Fibroblast of lung (primary cell): ENCODE measurements around the gene RTP1.

Experiments
- CTCF ChIP-seq, 2 donors: IDR thresholded peaks in 1 of 2; conservative IDR thresholded peaks in 1 of 2; 1 replicate in 1 of 2; 2 replicates in 1 of 2; pipeline ENCODE4 v1.5.1; 2011 to 2012; ENCODE audit warnings: low read length in 2 of 2, control low read depth in 1 of 2, inconsistent platforms in 1 of 2, low read depth in 1 of 2, mild to moderate bottlenecking in 1 of 2
- EZH2 ChIP-seq: IDR thresholded peaks from 2 replicates; pipeline ENCODE4 v1.5.1; 2012; ENCODE audit warnings: low read length, control low read depth, mild to moderate bottlenecking; ENCODE audit errors: missing control alignments

- no peak for TF ChIP-seq EZH2
- TF ChIP-seq CTCF (conservative IDR thresholded peaks at IDR 0.05 in 1 of 2, IDR thresholded peaks at IDR 0.05 in 1 of 2; ENCODE audit: low read depth in 1 of 2, low read length in 2 of 2), result no peak
These were observed 46.7 kb upstream of the RTP1 start for GRCh38 chr3:187150599-187150998.
